EH (cell line): ENCODE results near the gene SNAPC3.
"Not testable (repeated sequence)": the region's sequence is repeated elsewhere in the genome, so short reads cannot be mapped to it uniquely, and the experiment has no call there.

Experiments used
- DNase-seq: peaks from one replicate; pipeline ENCODE4 v3.0.0-alpha.2; 2015; ENCODE audit warnings: low read depth

The SNAPC3 gene

DNA sequence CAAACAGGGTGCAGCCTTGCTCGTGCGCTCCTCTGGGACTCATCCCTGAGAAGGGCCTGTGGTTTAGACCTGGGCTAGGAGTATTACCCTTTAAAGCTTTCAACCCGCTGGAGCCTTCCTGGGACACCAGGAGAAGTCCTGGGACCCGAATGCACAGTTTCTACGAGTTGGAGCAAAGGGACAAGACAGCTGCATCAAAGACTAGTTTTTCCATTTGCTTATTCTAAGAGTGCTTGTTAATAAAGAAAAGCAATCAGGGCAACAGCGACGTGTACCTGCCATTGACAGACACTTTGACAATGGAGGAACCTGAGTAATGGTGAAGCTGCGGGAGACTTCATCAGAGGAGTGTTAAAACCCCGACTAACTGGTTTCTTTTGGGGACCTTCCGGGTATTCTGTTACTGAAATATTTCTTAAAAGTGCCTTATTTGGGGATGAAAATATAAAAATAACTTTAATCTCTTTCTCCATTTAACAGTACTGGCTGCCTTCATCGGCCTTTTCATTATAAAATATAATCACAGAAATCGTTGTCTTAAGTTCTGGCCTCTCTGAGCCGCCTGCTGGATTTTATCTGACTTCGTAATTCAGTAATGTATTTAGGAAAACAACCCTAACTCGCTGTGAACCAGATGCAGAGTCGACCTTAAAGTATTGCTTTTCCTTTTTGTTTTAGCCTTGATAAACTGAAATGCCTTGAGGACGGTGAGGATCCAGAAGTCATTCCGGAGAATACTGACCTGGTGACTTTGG is 732 bp downstream of the SNAPC3 start:
- DNase-seq, result peak; percentile 43

DNA sequence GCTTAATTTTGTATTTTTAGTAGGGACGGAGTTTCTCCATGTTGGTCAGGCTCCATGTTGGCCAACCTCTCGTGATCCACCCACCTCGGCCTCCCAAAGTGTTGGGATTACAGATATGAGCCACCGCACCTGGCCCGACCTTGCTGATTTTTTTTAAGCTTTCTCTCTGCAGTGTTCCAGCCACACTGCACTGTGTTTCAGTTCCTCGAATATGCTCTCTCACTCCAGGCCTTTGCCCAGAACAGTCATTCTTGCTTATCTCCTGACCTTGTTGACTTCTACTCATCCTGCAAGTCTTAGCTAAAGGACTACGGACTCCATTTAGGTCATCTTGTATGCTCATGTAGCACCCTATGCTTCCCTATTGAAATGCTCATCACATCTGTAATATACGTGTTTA is 3.3 kb downstream of the SNAPC3 start:
- DNase-seq, result no peak

DNA sequence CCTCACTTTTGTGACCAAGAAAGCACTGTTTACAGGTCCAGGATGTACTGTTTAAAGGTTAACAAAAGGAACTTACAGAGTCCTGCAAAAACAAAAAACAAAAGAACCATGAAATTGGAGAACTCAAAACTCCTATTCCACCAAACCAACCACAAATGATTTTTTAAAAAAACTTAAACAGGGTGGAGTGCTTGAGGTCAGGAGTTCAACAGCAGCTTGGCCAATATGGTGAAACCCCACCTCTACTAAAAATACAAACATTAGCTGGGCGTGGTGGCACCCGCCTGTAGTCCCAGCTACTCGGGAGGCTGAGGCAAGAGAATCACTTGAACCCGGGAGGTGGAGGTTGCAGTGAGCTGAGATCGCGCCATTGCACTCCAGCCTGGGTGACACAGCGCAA is 5.0 kb downstream of the SNAPC3 start:
- not testable (repeated sequence) for DNase-seq

DNA sequence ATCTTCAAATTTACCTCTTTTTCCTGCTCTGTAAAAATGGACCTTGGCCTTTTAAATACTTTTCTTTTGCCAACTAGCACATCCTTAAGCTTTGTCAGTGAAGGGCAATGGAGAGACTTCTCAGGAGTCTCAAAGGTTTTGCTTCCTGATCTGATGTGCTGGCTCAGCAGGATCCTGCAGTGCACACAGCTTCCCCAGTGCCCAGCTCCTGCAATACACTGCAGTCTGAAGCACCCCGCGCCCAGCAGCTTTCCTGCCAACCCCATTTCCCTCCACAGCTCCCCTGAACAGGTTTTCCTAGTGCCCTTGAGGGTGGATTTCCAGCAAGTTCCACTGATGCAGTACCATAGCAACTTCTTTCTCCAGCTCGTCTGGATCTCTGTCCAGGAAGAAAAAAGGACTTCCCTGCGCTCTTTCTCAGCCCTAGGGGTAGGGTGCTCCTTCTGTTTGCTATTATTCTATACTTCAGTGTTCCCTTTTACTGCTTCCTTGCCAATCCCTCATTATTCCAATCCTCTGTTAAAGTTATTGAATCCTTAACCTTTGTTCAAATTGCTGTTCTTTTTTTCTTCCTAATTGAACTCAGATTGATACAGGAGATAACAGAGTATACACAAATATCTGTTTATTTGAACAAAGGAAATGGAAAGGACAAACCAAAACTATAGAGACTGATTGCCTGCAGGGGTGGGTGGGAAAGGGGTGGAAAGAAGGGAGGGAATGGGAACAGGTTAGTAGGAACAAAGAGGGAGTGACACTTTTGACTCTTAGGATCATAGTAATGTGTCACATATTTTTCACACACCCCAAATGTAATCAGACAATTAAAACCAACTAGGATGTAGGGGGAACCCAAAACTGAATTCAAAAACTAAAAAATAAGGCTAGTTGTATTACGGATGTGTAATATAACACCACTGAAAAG is 8.5 kb downstream of the SNAPC3 start:
- DNase-seq, result no peak

DNA sequence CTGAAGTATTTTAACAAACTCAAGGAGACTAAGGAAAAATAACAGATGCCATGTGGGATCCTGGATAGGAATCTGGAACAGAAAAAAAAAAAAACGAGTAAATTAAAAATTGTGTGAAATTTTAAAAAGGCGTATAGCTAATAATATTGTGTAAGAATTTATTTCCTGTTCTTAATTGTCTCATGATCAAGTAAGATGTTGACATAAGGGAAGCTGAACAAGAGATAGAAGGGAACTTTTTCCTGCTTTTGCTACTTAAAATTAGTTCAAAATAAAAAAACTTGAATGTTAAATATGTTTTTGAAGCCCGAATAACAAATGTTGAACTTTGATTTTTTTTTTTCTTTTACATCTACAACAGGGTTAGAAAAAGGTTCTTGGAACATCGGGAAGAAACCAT is 10.5 kb downstream of the SNAPC3 start:
- DNase-seq, result no peak

DNA sequence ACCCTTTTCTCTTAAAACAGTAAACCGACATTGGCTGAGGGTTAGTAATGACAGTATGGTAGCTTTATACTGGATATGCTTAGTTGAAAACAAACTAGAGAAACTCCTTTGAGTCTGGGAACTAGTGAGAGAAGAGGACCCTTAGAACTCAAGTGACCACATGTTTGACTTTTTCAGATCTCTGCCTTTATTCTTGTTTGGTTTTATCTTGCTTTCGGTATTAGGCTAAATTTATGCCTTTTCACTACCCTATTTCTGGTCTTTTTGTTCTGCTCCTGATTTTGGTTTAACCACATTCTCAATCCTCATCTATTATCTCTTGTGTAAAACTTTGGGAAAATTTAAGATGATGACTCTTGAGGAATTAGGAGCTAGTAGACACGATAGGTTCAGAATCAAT is 11.0 kb downstream of the SNAPC3 start:
- no peak for DNase-seq

DNA sequence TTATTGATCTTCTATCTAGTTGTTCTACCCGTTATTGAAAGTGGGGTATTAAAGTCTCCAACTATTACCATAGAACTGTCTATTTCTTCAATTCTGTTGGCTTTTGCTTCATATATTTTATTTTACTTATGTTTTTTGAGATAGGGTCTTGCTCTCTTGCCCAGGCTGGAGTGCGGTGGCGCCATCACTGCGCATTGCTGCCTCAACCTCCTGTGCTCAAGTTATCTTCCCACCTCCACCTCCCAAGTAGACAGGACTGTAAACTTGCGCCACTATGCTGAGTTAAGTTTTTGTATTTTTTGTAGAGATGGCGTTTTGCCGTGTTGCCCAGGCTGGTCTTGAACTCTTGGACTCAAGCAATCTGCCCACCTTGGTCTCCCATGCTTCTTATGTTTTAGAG is 16.2 kb downstream of the SNAPC3 start:
- DNase-seq, result no peak

DNA sequence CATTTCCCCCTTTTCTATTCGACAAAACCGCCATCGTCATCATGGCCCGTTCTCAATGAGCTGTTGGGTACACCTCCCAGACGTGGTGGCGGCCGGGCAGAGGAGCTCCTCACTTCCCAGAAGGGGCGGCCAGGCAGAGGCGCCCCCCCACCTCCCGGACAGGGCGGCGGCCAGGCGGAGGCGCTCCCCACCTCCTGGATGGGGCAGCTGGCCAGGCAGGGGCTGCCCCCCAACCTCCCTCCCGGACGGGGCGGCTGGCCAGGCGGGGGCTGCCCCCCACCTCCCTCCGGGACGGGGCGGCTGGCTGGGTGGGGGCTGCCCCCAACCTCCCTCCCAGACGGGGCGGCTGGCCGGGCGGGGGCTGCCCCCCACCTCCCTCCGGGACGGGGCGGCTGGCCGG is 19.2 kb downstream of the SNAPC3 start:
- not testable (repeated sequence) for DNase-seq

DNA sequence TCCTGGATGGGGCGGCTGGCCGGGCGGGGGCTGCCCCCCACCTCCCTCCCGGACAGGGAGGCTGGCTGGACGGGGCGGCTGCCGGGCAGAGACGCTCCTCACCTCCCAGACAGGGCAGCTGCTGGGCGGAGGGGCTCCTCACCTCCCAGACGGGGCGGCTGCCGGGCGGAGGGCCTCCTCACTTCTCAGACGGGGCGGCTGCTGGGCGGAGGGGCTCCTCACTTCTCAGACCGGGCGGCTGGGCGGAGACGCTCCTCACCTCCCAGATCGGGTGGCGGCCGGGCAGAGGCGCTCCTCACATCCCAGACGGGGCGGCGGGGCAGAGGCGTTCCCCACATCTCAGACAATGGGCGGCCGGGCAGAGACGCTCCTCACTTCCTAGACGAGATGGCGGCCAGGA is 19.6 kb downstream of the SNAPC3 start:
- not testable (repeated sequence) for DNase-seq

DNA sequence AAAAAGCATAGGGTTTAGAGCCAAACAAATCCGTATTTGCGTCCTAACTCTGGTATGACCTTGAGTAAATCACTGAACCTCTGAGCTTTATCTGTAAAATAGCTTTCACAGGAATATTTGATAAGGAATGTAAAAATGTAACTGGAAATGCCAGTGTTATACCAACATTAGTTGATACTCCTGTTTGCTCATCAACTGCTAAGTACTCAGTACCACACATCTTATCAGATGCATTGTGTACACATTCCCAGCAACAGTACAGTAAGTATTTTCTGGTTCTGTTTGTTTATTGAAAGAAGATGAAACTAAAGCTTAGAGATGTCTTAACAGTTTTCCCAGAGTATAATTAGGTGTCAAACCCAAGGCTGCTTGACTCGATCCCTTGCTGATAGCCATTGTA is 21.5 kb downstream of the SNAPC3 start:
- DNase-seq, result no peak

DNA sequence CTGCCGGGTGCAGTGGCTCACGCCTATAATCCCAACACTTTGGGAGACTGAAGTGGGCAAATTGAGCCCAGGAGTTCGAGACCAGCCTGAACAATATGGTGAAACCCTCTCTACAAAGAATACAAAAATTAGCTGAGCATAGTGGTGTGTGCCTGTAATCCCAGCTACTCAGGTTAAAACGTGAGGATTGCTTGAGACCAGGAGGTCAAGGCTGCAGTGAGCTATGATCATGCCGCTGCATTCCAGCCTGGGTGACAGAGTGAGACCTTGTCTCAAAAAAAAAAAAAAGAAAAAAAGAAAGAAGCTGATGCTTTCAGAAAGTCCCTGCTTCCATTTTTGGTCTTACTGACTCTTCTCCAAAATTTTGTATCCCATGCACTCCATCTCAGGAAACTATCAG is 31.3 kb downstream of the SNAPC3 start:
- DNase-seq, result no peak

DNA sequence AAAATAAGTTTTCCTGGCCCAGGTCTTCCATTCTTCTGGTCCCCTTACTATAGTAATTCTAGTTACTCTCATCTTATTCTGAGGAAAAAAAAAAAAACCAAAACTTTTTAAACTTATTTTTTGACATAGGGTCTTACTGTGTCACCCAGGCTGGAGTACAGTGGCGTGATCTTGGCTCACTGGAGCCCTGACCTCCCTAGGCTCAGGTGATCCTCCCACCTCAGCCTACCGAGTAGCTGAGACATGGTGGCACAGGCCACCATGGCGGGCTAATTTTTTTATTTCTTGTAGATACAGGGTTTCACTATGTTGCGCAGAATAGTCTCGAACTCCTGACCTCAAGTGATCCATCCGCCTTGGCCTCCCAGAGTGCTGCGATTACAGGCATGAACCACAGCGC is 38.4 kb downstream of the SNAPC3 start:
- DNase-seq, result no peak

DNA sequence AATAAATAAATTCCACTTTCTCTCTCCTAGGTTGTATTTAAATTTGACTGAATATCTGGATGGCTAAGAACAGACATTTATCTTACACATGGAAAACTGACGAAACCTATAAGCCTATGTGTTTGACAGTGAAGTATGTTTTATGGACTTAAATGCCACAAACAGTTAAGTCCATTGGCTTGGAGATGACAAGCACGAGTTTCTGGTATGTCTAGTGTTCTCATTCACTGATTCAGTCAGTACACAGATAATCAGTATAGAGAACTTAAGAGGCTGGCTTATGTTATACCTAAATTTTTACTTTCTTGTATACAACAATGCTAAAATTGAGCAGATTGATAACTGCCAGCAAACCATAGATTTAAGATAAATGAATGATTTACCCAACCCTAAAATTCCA is 38.9 kb downstream of the SNAPC3 start:
- no peak for DNase-seq

DNA sequence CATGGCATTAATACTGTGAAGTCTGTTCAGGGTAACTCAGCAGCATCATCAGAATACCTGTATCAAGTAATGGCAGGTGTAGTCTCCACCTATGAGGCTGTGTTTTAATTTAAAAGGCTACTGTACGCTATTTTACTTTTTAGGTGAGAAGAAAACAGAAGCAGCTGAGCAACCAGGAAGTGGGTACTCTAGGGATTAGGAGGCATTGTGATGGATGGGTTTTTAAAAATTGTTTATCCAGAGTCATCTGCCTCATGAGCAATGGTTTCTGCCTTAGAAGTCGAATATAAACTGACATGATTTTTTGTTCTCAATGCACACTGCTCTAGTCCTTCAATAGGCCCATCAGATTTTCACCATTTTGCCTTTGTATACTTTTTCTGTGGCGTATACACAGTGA is 45.5 kb downstream of the SNAPC3 start:
- DNase-seq, result no peak

DNA sequence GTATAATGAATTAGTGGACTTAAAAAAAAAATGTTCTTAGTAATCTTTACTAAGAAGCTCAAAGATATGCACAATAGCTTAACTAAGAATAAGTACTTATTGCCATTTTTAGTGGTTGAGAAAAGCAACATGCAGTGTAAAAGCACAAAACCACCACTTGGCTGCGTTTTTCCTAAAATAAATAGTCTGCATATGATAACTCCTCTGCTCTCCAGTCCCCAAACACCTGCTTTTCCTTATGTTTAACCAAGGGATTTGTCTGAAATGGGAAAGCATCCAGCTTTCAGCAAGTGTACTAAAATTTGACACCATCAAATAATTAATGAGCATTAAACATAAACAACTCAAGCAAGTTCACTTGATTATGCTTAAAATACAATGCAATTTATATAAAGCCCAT is 46.7 kb downstream of the SNAPC3 start:
- no peak for DNase-seq

DNA sequence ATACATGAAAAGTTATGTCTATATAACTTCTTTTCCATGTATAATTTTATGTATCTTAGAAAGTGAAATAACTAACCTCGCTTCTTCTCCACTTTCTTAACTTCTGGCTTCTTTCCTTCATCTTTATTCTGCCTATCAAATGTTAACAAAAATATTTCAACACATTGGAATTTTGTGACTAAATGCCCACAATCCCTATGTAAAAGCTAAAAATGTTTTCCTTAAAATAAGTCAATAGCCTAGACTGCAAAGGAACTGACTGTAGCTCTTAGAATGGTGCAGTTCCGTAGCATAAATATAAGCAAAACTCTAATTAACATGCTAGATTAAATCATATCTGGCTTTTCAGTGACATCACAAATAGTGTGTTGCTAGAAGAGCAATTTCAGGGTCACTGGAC is 47.2 kb downstream of the SNAPC3 start:
- DNase-seq, result peak; percentile 15

DNA sequence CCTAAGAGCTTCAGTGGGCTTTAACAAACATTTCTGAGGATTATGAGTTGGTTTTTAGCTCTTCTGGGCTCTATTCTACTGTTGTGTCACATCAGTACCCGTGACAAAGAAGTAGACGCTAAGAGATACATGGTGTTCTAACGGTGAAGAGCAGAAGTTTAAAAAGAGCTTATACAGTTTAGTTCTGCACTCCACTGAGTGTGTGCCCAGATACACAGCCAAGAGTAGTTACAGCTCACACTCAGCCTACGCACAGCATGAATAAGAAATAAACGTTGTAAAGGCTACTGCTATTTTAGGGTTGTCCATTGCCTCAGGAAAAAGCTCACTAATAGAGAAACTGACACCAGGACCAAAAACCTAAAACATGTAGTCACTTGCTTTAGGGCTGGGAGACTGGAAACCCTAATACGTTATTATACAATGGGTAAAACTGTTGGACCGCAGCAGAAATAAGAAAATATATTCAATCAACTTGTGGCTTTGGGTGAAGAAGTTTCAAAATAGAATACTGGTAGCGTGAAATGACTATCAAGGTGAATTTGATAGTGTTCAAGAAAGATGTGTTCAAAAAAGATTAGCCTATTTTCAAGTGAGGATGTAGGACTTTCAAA is 53.4 kb downstream of the SNAPC3 start:
- DNase-seq, result no peak

DNA sequence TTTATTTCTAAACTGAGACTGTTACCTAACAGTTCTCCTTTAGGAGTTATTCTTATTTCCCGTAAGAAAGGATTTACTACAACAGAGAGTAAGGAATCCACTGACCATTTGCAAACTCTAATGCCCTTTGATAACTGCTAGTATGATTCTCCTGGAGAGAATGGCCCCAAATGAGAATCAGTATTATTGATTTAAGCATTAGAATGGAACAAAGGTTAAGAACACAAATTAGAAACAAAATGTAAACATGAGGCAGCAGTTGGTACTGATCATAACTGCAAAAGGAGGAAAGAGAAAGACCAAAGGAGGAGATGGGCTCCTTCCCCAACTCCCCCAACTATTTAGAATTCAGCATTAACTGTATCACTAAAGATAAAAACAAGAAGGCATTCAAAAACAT is 57.4 kb downstream of the SNAPC3 start:
- DNase-seq, result no peak

DNA sequence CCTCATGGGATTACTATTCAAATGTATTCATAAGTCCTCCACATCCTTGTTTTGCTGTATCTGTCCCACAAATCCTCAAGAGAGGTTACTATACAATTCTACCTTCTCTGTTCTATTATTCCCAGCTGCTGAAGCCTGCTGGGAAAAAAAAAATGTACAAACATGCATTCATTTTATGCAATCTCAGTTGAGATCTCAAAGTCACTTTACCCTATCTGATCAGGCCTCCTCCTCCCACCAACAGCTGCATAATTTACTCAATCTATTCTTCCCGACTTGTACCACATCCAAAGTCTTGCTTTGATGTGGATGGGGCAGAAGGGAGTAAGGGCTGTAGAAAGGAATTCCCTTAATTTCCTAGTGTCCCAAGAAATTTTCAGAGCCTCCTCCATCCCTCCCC is 59.5 kb downstream of the SNAPC3 start:
- DNase-seq, result no peak

DNA sequence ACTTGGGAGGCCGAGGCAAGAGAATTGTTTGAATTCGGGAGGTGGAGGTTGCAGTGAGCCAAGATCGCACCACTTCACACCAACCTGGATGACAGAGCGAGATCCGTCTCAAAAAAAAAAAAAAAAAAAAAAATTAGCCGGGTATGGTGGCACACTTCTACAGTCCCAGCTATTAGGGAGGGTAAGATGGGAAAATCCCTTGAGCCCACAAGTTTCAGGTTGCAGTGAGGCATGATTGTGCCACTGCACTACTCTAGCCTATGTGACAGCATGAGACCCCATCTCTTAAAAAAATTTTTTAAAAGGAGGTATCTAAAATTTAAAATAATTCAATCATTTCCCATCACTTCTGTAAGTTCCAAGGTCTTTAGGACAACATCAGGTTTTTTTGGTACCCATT is 62.1 kb downstream of the SNAPC3 start:
- DNase-seq, result no peak

DNA sequence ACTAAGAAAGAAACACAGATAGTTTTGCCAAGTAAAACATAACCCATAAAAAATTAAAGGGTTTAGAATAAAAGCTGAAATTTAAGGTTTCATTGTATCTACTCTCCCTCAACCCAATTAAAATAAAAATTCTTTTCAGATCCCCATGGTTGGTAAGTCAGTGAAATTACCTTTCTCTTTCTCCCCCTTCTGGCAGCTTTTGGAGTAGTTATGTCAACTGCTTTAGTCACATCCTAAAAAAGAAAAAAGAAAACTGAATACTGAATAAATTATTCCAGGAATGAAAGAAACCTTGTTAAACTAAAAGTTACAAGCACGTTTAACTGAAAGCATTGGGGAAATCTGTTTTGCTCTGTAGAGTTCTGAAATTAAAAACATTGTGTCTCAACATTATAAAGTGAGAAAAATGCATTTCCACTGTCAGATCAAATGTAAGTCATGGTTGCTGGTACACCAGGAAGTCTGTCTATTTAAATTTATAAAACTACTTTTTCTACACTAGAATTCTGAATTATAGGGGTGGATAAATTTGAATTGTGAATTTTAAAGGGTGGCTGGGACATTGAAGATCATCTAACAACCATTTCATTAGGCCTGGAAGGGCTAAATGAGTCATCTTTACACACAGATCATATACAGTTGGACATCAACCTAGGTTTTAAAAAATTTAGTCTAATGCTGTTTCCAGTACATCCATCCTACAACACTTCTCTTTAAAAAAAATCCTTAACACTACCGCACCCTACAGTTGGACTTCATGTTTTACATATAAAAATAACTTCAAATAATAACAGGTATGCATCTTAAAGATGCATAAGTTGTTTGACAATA is 63.4 kb downstream of the SNAPC3 start:
- peak; percentile 38 for DNase-seq

DNA sequence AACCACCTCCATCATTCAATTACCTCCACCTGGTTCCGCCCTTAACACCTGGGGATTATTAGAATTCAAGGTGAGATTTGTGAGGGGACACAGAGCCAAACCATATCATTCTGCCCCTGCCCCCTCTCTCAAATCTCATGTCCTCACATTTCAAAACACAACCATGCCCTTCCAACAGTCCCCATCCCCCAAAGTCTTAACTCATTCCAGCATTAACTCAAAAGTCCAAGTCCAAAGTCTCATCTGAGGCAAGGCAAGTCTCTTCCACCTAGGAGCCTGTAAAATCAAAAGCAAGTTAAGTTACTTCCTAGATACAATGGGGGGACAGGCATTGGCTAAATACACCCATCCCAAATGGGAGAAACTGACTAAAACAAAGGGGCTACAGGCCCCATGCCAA is 69.3 kb downstream of the SNAPC3 start:
- DNase-seq, result no peak
